HG02642 (cell line): ENCODE data around the gene GXYLT2.

ENCODE experiments used
- ATAC-seq: cut with Tn5 transposase; IDR thresholded peaks from one replicate; pipeline ENCODE4 v1.9.1; 2021; ENCODE audit warnings: mild to moderate bottlenecking; ENCODE audit not compliant: unreplicated experiment, poor library complexity

The GXYLT2 gene

GRCh38 chr3:72887705-72888545 lies at the start of gene GXYLT2:
Gene GXYLT2 (plus strand): TSS chr3:72888046. CDS start chr3:72888234, 188 bp downstream.
- ATAC-seq: peak; percentile 70

GRCh38 chr3:72839057-72839456 lies 48.8 kb upstream of the GXYLT2 start:
- ATAC-seq: no peak

- no peak for ATAC-seq
These were observed 43.3 kb upstream of the GXYLT2 start for GRCh38 chr3:72844436-72844993.

GRCh38 chr3:72846166-72846565 lies 41.7 kb upstream of the GXYLT2 start:
- ATAC-seq: no peak

- no peak for ATAC-seq
These were observed 40.6 kb upstream of the GXYLT2 start for GRCh38 chr3:72847282-72847681.

GRCh38 chr3:72847751-72848702 lies 39.8 kb upstream of the GXYLT2 start, which contains the start of gene SHQ1:
Gene SHQ1 (minus strand): TSS chr3:72848445. CDS start chr3:72848340, 105 bp downstream.
- ATAC-seq: peak; percentile 95

- ATAC-seq: peak; percentile 39
These were observed 39.2 kb upstream of the GXYLT2 start for GRCh38 chr3:72848703-72849081.

- ATAC-seq: no peak
These were observed 32.8 kb upstream of the GXYLT2 start for GRCh38 chr3:72855001-72855400.

GRCh38 chr3:72860053-72860452 lies 27.8 kb upstream of the GXYLT2 start:
- ATAC-seq: no peak

- no peak for ATAC-seq
These were observed 27.0 kb upstream of the GXYLT2 start for GRCh38 chr3:72860846-72861245.

GRCh38 chr3:72862314-72863090 lies 25.3 kb upstream of the GXYLT2 start:
- ATAC-seq: no peak

- ATAC-seq: no peak
These were observed 15.7 kb upstream of the GXYLT2 start for GRCh38 chr3:72872183-72872582.

- no peak for ATAC-seq
These were observed 522 bp upstream of the GXYLT2 start for GRCh38 chr3:72887343-72887704.

- no peak for ATAC-seq
These were observed 882 bp downstream of the GXYLT2 start for GRCh38 chr3:72888546-72889309.

- no peak for ATAC-seq
These were observed 1.7 kb downstream of the GXYLT2 start for GRCh38 chr3:72889310-72890165.

- no peak for ATAC-seq
These were observed 2.5 kb downstream of the GXYLT2 start for GRCh38 chr3:72890166-72890925.

- ATAC-seq: no peak
These were observed 3.4 kb downstream of the GXYLT2 start for GRCh38 chr3:72891053-72891855.
